HG02943 (cell line): ENCODE data around the gene COA1.
"Not testable (repeated sequence)": the region's sequence is repeated elsewhere in the genome, so short reads cannot be mapped to it uniquely, and the experiment has no call there.

Experiments used
- ATAC-seq: cut with Tn5 transposase; IDR thresholded peaks from one replicate; pipeline ENCODE4 v1.9.1; 2021; ENCODE audit warnings: mild to moderate bottlenecking, low read depth, moderate library complexity; ENCODE audit not compliant: unreplicated experiment

COA1 gene

DNA sequence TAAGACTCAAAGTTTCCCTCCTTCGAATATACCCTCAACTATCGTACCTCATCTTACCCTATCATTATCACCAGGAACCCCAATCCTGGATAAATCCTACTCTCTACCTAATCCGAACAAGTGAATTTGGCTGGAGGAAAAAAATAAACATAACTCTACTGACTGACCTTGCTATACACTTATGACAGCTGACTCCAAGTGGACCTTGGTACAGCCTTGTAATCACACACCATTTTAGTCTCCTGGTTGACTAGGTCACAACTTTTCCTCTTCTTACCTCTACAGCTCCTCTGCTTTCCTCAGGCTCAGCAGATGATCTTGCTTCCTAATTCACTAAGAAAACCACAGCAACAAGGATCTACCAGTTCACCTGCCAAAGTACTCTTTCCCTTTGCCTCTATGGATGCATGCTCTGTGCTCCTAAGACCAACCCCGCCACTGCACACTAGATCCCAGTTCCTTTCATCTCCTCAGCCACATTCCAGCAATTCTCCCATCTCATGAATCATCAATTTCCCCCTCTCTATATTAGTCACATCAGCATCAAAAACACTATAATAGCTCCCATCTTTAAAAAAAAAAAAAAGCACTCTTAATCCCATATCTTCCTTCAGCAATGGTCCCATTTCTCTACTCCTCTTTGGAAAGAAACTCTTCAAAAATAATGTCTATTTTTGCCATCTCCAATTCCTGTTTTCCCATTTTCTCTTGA lies 35.5 kb downstream of the COA1 start:
- ATAC-seq = no peak

DNA sequence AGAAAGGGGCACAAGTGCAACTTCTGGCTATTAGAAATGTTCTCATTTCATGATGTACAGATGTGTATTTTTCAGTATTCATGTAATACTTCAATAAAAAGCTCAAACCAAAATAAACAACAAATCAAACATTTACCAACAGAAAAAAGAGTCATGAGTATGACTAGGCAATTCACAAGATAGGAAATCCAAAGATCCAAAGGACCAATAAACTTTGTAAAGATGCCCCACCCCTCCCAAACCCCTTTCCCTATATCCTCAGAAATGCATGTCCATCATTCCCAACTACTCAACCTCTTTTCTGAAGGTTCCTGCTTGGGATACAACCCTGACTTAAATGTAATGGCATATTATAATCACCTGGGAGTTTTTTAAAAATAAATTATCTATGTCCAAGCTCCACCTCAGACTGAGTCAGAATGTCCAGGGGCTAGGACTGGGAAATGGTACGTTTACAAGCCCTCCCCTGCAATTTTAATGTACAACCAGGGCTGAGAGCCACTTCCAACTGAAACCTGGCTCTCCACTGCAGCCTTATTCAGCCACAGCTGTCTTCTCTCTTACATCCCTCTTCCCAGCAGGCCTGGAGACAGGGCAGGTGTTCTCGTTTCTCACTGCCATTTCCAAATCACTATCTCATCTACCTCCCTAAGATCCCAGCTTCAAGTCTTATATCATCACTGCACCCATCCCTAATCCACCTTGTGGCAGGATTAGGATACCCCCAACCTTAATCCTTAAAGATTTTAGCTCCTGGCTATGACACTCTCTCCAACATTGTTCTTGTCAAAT lies 36.5 kb downstream of the COA1 start:
- ATAC-seq = no peak

GRCh38 chr7:43691611-43692010 lies 37.7 kb downstream of the COA1 start:
- no peak for ATAC-seq

- no peak for ATAC-seq
Measured at GRCh38 chr7:43689115-43689514, 40.2 kb downstream of the COA1 start.

DNA sequence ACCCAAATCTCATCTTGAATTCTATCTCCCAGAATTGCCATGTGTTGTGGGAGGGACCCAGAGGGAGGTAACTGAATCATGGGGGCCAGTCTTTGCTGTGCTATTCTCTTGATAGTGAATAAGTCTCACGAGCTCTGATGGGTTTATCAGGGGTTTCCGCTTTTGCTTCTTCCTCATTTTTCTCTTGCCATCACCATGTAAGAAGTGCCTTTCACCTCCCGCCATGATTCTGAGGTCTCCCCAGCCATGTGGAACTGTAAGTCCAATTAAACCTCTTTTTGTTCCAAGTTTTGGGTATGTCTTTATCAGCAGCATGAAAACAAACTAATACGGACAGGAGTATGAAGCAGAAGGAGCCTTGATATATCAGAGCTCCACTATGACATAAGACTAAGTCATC lies 41.5 kb downstream of the COA1 start:
- not testable (repeated sequence) for ATAC-seq

DNA sequence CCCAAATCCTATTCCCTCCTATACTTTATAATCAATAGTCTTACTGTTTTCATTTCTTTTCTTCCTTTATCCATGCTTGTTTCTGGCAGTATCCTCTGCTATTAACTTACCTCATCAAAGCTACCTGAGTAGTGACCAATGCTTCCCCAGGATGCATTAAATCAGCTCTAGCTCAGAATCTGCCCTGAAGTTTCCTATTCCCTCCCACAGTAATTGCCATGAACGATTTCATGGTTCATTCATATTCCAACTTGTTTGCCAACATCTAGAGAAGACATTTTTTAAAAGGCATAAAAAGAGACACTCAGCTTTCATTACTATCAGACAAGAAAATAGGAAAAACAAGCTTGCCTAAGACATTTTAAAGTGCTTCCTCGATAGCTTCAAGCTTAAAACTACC lies 42.3 kb downstream of the COA1 start:
- no peak for ATAC-seq

- no peak for ATAC-seq
Measured at GRCh38 chr7:43680736-43681135, 48.6 kb downstream of the COA1 start.

DNA sequence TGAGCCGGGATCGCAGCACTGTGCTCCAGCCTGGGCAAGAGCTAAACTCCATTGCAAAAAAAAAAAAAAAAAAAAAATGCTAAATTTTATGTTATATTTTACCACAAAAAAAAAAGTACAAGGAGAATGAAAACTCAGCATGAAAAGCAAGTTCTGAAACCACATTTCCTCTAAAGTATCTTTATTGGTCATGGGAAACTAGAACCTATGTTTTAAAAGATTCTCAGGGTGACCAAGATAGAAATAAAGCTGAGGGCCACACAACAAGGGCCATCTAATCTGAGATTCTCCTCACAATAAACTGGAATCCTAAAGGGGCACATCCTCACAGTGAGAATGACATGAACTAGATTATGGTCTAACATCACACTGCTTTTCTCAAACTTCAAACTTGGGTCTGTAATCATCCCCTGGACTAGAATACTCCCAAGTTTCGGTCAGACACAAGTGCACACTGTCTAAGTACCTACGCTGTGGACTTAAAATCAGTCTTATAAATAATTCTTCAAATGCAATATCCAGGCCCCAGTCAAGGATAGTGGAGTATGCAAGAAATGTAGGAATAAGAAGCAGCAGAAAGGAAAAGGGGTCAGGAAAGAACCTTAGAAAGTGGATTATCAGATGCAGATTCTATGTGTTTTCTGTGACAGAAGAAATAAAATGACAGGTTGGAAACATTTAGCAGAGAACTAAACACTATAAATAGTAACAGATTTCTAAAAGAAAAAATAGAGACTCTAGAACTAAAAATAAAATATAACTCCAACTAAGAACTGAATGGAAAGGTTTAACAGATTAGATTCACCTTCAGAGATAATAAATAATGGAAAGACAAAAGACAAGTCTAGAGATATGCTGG lies 49.9 kb downstream of the COA1 start:
- ATAC-seq = no peak

DNA sequence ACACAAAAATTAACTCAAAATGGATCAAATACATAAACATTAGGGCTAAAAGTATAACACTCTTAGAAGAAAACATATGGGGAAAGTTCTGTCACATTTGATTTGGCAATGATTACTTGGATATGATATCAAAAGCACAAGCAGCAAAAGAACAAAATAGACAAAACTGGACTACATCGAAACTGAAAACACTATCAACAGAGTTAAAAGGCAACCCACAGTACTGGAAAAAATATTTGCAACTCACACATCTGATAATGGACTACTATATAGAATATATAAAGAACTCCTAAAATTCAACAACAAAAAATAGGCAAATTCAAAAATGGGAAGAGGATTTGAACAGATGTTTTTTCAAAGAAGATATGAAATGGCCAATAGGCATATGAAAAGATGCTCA lies 51.0 kb downstream of the COA1 start:
- ATAC-seq = no peak

DNA sequence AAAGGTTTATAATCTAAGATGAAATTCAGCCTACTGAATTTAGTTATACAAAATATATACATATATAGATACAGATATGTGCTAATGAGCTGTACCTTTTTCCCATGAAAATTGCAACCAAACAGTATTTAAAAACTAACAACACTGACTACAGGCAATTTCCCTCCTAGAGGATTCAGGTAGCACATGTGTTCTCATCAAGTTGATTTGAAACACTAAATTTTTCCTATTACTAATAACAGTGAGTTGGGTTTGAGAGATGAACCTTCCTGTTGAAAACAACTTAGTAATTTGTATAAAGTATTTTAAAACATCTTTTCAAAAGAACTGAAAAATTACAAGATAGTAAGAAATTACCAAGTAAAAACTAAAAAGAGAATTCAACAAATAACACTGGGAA lies 51.5 kb downstream of the COA1 start:
- no peak for ATAC-seq

DNA sequence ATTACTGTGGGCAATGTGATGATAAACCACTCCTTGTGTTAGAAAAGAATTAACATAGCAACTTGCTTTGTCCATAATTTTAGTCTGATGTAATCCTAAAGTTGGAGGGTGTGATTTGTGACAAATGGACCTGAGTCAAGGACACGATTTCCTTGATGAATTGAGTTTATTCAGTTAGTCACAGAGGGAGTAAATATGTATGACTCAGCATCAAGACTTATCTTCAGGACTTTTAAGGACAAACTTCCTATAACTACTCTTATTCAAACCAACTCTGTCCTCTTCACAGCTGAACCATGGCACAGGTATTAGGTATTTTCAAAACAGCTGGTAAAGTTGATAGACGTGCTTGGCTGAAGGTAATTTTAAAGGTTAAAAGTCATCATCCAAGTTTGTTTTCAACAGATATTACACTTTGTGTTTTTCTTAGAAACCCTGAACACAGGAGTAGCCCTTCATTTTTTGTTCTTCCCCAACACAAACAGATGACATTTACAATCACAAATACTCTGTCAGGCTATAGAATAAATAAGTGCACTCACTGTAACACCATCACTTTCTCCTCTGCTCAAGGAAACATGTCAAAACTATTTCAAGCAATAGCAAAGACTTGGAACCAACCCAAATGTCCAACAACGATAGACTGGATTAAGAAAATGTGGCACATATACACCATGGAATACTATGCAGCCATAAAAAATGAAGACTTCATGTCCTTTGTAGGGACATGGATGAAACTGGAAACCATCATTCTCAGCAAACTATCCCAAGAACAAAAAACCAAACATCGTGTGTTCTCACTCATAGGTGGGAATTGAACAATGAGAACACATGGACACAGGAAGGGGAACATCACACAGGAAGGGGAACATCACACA lies 54.5 kb downstream of the COA1 start:
- ATAC-seq = no peak

DNA sequence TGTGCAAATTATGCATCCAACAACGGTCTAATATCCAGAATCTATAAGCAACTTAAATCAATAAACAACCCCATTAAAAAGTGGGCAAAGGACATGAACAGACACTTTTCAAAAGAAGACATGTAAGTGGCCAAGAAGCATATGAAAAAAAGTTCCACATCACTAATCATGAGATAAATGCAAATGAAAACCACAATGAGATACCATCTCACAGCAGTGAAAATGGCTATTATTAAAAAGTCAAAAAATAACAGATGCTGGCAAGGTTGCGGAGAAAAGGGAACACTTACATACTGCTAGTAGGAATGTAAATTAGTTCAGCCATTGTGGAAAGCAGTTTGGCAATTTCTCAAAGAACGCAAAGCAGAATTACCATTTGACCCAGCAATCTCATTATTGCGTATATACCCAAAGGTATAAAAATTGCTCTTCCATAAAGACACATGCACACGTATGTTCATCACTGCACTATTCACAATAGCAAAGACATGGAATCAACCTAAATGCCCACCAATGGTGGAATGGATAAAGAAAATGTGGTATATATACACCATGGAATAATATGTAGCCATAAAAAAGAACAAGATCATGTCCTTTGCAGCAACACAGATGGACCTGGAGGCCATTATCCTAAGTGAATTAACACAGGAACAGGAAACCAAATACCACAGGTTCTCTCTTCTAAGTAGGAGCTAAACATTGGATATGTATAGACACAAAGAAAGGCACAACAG lies 55.9 kb downstream of the COA1 start:
- not testable (repeated sequence) for ATAC-seq

GRCh38 chr7:43671521-43671920 lies 57.8 kb downstream of the COA1 start:
- ATAC-seq = no peak

DNA sequence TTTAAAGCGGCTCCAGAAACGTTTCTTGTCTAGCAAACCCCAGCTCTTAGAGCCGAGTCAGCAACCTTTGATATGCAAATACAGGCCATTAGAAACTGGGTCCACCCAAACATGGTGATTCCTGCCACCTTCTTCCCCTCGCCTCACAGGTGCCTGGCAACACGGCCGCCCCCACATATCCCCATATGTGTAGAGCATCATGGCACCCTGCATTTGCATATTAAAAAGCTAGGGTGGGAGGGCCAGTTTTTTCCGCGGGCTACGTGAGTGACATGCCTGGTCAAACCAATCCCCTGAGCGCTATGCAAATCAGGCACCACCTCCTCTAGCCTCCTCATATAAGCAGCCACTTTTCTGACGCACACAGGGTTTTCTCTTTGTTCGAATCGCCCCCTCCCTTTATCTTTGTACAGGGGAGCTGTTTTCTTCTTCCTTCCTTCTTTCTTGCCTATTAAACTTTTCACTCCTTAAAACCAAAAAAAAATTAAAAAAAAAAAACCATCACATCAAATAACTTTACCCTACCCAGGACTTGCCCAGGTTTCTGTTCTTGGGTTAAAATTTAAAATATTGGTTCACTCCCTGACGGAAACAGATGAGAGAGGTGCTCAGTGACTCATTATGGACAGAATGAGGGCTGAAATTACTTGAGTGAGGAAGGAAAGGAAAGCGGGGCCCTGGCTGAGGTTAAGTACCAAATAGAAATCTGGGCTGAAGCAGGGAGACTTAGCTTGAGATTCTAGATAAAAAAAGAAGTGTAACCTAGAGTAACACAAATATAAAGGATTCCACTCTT lies 59.8 kb downstream of the COA1 start:
- no peak for ATAC-seq

- ATAC-seq = no peak
Measured at GRCh38 chr7:43668035-43668434, 61.3 kb downstream of the COA1 start.

DNA sequence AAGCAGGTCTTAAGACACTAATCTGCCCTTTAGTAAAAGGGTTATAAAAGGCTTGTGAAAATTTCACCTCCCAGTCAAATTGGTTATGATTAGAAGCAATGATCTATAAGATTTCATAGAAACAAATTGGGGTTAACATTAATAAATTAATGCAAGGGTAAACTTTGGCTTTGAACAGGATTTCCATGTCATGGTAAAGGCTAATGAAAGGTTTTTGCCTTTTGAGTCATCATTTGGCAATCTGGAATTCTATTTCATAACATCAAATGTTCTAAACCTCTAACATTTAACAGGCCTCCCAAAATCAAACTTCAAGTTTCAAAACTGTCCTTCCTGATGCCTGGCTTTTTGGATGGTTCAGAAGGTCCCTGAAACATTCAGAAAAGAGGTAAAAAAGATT lies 62.4 kb downstream of the COA1 start:
- no peak for ATAC-seq

GRCh38 chr7:43664681-43665080 lies 64.6 kb downstream of the COA1 start:
- no peak for ATAC-seq

GRCh38 chr7:43660141-43660540 lies 69.2 kb downstream of the COA1 start:
- ATAC-seq = no peak

DNA sequence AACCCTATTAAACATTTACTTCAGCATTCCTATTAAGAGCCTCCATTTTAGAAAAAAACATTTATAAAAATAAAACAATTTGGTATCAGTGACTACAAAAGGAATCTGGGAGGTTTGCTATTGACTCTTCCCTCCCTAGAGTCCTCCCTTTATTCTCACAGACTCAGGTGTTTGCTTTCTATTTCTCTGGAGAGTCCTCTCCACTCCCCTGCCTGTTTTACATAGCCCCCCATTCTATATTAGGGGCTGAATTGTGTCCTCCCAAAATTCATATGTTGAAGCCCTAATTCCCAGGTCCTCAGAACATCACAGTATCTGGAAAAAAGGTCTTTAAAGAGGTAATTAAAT lies 69.8 kb downstream of the COA1 start:
- ATAC-seq = no peak
